ENCODE results near the gene IDUA. TPM values are rescaled to one million over a fixed set of nuclear protein-coding genes. Genes with fewer than 3 reads are reported as not detected.

Gene IDUA
- total RNA-seq, 1 donor from 2014 or later: 37.2 TPM

DNA sequence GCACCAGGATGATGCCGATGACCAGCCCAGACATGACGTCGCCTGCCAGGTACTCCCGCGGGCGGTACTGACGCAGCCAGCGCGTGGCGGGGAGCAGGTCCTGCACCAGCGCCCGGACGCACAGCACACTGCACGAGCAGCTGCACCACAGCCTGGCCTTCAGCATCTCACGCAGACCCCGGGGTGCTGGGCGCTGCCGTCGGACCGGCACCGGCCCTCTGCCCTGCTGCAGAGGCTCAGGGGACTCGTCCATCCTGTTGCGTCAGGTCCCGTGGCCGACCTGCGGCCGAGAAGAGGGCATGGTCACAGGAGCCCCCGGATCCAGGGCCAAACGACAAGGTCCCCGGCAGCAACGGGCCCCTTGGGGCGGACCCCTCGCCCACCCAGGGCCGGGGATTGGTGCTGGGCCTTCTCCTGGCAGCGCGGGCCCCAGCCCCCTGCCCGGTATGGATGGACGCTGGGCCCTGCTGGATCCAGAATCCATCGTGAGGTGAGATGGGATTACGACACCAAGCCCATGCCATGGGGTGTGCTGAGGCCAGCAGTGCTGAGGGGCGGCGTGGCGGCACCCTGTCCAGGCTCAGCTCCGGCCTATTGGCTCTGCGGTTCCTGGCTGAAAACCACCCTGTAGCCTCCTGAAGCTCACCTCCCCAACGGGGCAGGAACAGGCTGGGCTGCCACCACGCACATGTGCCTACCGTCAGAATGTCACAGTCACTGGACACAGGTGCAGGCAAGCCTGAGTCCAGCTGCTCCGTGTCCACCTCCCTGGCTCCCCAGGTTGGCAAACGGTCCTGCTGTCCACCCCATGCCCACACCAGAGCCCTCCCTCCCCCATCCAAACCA is 4.8 kb downstream of the IDUA start:
- Mint-ChIP-seq H3K27ac (peak overlapping the region; percentile 76), H3K36me3 (no peaks in the 10 kb centered on the region), H3K27me3 (peaks cover 6% of the 10 kb centered on the region), H3K4me1 (ENCODE audit: unreplicated experiment) (no peaks in the 10 kb centered on the region), H3K4me3 (no peak overlapping the region), H3K9me3 (no peaks in the 10 kb centered on the region)
- DNase-seq (ENCODE audit: extremely low spot score, unreplicated experiment): no peak
- TF ChIP-seq, protein P1, sequence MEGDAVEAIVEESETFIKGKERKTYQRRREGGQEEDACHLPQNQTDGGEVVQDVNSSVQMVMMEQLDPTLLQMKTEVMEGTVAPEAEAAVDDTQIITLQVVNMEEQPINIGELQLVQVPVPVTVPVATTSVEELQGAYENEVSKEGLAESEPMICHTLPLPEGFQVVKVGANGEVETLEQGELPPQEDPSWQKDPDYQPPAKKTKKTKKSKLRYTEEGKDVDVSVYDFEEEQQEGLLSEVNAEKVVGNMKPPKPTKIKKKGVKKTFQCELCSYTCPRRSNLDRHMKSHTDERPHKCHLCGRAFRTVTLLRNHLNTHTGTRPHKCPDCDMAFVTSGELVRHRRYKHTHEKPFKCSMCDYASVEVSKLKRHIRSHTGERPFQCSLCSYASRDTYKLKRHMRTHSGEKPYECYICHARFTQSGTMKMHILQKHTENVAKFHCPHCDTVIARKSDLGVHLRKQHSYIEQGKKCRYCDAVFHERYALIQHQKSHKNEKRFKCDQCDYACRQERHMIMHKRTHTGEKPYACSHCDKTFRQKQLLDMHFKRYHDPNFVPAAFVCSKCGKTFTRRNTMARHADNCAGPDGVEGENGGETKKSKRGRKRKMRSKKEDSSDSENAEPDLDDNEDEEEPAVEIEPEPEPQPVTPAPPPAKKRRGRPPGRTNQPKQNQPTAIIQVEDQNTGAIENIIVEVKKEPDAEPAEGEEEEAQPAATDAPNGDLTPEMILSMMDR (conservative IDR thresholded peaks at IDR 0.05): no peak

DNA sequence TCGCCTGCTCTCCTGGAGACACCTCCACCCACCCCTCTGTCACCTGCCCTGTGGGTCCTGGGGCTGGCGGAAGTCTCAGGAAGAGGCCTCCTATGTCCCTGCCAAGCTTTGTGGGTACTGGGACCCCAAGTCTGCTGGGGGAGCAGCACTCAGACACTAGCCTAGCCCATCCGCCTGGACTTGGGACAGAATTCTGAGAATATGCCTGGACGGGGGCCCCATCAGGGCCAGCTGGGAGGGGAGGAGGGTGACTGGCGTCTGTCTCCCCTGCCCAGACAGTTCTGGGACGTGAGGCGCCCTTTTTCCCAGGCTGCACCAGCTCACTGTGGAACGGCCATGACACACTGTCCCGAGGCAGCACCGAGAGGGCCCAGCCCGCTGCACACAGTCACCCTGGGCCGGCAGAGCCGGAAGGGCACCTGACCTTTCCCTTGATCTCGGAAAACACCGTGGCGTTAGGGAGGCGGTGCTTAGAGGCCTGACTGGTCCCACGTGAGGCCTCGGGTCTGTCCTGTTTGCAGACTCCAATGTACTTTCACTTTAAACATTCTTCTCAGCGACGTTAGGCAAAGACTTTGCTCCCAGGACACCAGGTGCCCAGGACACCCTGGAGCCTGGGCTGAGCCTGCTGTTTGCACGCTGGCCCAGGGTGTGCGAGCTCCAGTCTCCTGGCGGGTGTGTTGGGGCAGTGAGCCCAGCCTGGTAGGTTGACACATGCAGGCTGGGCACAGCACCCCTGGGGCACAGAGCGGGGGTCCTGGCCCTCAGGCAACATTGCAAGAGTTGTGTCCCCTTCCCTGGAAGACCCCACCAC is 5.7 kb downstream of the IDUA start:
- TF ChIP-seq, protein P1 (conservative IDR thresholded peaks at IDR 0.05): no peak
- Mint-ChIP-seq H3K9me3 (no peaks in the 10 kb centered on the region), H3K4me1 (ENCODE audit: unreplicated experiment) (no peaks in the 10 kb centered on the region), H3K4me3 (peak overlapping the region; percentile 53), H3K36me3 (no peaks in the 10 kb centered on the region), H3K27me3 (peaks cover 10% of the 10 kb centered on the region), H3K27ac (peak overlapping the region; percentile 76)
- DNase-seq (ENCODE audit: extremely low spot score, unreplicated experiment): no peak

DNA sequence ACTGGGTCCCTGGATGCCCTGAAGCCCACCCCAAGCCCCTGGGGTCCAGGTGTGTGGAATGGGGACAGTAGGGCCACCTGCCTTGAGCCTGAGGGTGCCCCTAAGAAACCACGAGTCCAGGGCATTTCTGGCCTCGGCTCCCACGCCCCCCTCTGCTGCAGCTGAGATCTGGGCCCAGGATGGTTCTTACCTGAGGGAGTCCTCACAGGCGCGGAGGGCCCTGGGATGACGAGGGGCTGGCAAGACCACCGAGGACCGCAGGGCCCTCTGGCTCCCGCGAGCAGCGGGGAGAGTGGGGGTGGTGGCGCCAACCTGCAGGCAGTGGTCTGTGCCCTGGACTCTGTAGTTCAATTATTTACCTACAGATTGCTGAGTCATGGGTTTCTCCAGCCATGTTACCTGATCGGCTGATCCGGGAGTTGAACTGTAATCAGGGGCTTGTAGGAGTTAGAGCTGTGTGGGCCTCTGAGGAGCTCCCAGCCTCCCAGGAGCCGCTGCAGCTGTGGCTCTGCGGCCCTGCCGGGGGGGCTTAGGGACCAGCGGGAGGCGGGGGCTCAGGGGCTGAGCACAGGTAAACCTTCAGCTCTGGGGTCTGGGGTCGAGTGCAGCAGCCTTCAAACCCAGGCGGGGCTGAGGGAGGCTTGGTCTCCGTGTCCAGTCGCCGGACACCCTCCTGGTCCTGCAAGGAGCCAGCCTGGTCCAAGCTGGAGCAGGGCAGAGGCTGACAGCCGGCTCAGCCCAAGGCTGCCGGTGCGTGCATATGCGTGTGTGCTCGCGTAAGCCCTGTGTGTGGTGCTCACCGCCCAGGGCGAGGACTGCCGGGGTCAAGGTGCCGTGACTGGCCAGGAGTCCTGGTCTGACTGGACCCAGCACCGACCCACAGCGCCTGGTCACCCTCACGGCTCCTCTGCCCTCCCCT is 6.5 kb downstream of the IDUA start, which contains the start of gene SLC26A1:
SLC26A1 (minus strand) TSS at position 294 of the 919 bp plus-strand sequence. CDS start 1,701 bp downstream, outside the sequence.
- H3K4me3 Mint-ChIP-seq: peak within 1 kb of the TSS; percentile 53
- TF ChIP-seq, protein P1 (conservative IDR thresholded peaks at IDR 0.05): no peak
- H3K9me3 Mint-ChIP-seq: no peaks in the 10 kb centered on the region
- peaks cover 17% of the 10 kb centered on the region for H3K27me3 Mint-ChIP-seq
- no peak for DNase-seq (ENCODE audit: extremely low spot score, unreplicated experiment)
- no peaks in the 10 kb centered on the region for H3K36me3 Mint-ChIP-seq
- H3K4me1 Mint-ChIP-seq (ENCODE audit: unreplicated experiment): no peaks in the 10 kb centered on the region
- H3K27ac Mint-ChIP-seq: peak within 1 kb of the TSS; percentile 76

DNA sequence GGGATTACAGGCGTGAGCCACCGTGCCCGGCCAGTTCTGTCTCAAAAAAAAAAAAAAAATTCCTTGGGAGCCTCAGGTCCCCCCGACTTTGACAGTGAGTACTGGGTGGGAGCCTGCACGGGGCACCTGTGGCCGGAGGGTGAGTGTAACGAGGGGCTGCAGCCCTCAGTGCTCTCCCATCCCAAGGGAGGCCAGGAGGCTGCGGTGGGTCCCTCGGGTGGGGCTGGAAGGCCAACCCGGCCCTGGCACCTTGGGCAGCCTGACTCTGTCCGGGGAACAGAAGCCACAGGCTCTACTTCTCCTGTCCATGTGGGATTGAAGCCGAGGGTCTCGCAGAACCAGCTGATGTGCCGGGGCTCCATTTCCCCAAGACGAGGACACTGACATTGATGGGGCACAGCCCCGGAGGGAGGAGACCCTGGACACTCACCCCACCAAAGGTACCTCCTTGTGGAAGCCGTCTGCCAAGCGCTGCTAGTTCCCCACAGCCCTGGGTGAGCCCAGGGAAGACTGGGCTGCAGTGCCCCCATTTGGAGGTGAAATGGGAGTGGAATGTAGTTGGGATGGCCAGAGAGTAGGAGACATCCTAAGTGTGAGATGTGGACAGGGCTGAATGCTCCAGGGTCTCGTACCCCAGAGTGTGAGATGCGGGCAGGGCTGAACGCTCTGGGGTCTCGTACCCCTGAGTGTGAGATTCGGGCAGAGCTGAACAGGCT is 8.6 kb downstream of the IDUA start:
- DNase-seq (ENCODE audit: extremely low spot score, unreplicated experiment): no peak
- TF ChIP-seq, protein P1 (conservative IDR thresholded peaks at IDR 0.05): no peak
- no peaks in the 10 kb centered on the region for H3K9me3 Mint-ChIP-seq
- no peak overlapping the region for H3K27ac Mint-ChIP-seq
- no peaks in the 10 kb centered on the region for H3K36me3 Mint-ChIP-seq
- peaks cover 35% of the 10 kb centered on the region for H3K27me3 Mint-ChIP-seq
- no peaks in the 10 kb centered on the region for H3K4me1 Mint-ChIP-seq (ENCODE audit: unreplicated experiment)
- H3K4me3 Mint-ChIP-seq: no peak overlapping the region
